MM.1S (cell line): Measurements from ENCODE around the gene RNF112.
A peak's percentile ranks its signal among the peaks of the same experiment; 100 is the strongest.

Experiments used
- DNase-seq: peaks from one replicate; pipeline ENCODE4 v3.0.0-alpha.2; 2015
- H2AFZ ChIP-seq: fragments of 300-600 bp; sonication (generic); 2 replicates; pipeline ENCODE4 v1.6.0; 2016; ENCODE audit warnings: antibody characterized with exemption, low read length
- H3F3A ChIP-seq: fragments of 300-600 bp; sonication (generic); 2 replicates; pipeline ENCODE4 v1.6.1; 2016; ENCODE audit warnings: mild to moderate bottlenecking, antibody characterized with exemption, low read length, moderate library complexity, mixed read lengths; ENCODE audit not compliant: insufficient read depth
- H3K27ac ChIP-seq: fragments of 300-600 bp; sonication (generic); 2 replicates; pipeline ENCODE4 v1.5.1; 2016; ENCODE audit warnings: mild to moderate bottlenecking, low read length
- H3K27me3 ChIP-seq: fragments of 300-600 bp; sonication (generic); replicated peaks from 2 replicates; pipeline ENCODE4 v1.6.0; 2016; ENCODE audit warnings: low read length; ENCODE audit not compliant: insufficient read depth
- H3K36me3 ChIP-seq: fragments of 300-600 bp; sonication (generic); replicated peaks from 2 replicates; pipeline ENCODE4 v1.6.1; 2016; ENCODE audit warnings: mild to moderate bottlenecking, low read length, mixed read lengths; ENCODE audit not compliant: insufficient read depth
- H3K4me1 ChIP-seq: fragments of 300-600 bp; sonication (generic); 2 replicates; pipeline ENCODE4 v1.6.1; 2016; ENCODE audit warnings: low read length, mixed read lengths
- H3K4me2 ChIP-seq: fragments of 300-600 bp; sonication (generic); 2 replicates; pipeline ENCODE4 v1.6.0; 2016; ENCODE audit warnings: low read depth, low read length
- H3K4me3 ChIP-seq: fragments of 300-600 bp; sonication (generic); 2 replicates; pipeline ENCODE4 v1.5.1; 2016; ENCODE audit warnings: low read length, mixed read lengths
- H3K79me2 ChIP-seq: fragments of 300-600 bp; sonication (generic); 2 replicates; pipeline ENCODE4 v1.6.1; 2016; ENCODE audit warnings: mixed run types, low read length, mixed read lengths
- H3K9ac ChIP-seq: fragments of 300-600 bp; sonication (generic); 2 replicates; pipeline ENCODE4 v1.6.1; 2016; ENCODE audit warnings: low read length, mixed read lengths
- H3K9me2 ChIP-seq: fragments of 300-600 bp; sonication (generic); replicated peaks from 2 replicates; pipeline ENCODE4 v1.6.1; 2016; ENCODE audit warnings: mild to moderate bottlenecking, low read length, mixed read lengths; ENCODE audit not compliant: insufficient read depth
- H3K9me3 ChIP-seq: fragments of 300-600 bp; sonication (generic); replicated peaks from 2 replicates; pipeline ENCODE4 v1.6.1; 2016; ENCODE audit warnings: mild to moderate bottlenecking, low read length, mixed read lengths; ENCODE audit not compliant: insufficient read depth
- H4K20me1 ChIP-seq: fragments of 300-600 bp; sonication (generic); 2 replicates; pipeline ENCODE4 v1.6.1; 2016; ENCODE audit warnings: mild to moderate bottlenecking, low read length, moderate library complexity, mixed read lengths; ENCODE audit not compliant: insufficient read depth
- EZH2 ChIP-seq: fragments of 300-600 bp; sonication (generic); optimal IDR thresholded peaks from 2 replicates; pipeline ENCODE3; 2017; ENCODE audit warnings: low read depth, mild to moderate bottlenecking, antibody characterized with exemption, low read length, mixed read lengths
- EZH2phosphoT487 ChIP-seq: fragments of 300-600 bp; sonication (generic); IDR thresholded peaks from 2 replicates; pipeline ENCODE4 v1.6.1; 2018; ENCODE audit warnings: antibody characterized with exemption, low read length
- TF ChIP-seq, protein P1 (sequence below): fragments of 300-600 bp; sonication (generic); IDR thresholded peaks from 2 replicates; pipeline ENCODE4 v1.5.1; 2016; ENCODE audit warnings: antibody characterized with exemption, low read length, mixed read lengths

The RNF112 gene

DNA sequence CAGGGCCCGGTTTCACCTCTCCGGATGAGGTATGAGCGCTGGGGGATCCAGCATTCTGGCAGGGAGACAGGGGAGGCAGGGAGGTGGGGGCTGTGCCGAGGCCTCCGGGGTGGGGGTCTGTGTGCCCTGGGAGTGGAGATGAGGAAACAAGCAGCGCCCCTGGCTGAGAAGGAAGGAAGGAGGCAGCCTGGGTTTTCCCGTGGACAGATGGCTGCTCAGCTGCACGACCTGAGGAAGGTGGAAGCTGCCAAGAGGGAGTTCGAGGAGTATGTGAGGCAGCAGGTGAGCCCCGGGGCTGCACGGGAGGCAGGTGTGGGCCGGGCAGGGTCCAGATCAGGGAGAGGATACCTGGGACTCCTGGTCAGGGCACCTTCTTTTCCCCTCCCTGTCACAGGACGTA, 4.3 kb downstream of the RNF112 start:
- TF ChIP-seq EZH2phosphoT487, result no peak
- TF ChIP-seq, protein P1, sequence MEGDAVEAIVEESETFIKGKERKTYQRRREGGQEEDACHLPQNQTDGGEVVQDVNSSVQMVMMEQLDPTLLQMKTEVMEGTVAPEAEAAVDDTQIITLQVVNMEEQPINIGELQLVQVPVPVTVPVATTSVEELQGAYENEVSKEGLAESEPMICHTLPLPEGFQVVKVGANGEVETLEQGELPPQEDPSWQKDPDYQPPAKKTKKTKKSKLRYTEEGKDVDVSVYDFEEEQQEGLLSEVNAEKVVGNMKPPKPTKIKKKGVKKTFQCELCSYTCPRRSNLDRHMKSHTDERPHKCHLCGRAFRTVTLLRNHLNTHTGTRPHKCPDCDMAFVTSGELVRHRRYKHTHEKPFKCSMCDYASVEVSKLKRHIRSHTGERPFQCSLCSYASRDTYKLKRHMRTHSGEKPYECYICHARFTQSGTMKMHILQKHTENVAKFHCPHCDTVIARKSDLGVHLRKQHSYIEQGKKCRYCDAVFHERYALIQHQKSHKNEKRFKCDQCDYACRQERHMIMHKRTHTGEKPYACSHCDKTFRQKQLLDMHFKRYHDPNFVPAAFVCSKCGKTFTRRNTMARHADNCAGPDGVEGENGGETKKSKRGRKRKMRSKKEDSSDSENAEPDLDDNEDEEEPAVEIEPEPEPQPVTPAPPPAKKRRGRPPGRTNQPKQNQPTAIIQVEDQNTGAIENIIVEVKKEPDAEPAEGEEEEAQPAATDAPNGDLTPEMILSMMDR, result no peak
- no peak for TF ChIP-seq EZH2
- no peaks in the 10 kb centered on the region for H4K20me1 ChIP-seq
- DNase-seq, result no peak
- no peaks in the 10 kb centered on the region for H3K9me2 ChIP-seq
- H3F3A ChIP-seq, result 0 out of 2 replicates have a peak, but pooled peaks cover 6% of the 10 kb centered on the region
- H3K79me2 ChIP-seq, result no peaks in the 10 kb centered on the region
- no peaks in the 10 kb centered on the region for H3K36me3 ChIP-seq
- H3K27ac ChIP-seq, result no peak overlapping the region
- H3K4me2 ChIP-seq, result no peak overlapping the region
- no peak overlapping the region for H2AFZ ChIP-seq
- no peak overlapping the region for H3K4me3 ChIP-seq
- H3K27me3 ChIP-seq, result no peaks in the 10 kb centered on the region
- H3K4me1 ChIP-seq, result peaks cover 21% of the 10 kb centered on the region
- H3K9me3 ChIP-seq, result no peaks in the 10 kb centered on the region
- H3K9ac ChIP-seq, result no peak overlapping the region

DNA sequence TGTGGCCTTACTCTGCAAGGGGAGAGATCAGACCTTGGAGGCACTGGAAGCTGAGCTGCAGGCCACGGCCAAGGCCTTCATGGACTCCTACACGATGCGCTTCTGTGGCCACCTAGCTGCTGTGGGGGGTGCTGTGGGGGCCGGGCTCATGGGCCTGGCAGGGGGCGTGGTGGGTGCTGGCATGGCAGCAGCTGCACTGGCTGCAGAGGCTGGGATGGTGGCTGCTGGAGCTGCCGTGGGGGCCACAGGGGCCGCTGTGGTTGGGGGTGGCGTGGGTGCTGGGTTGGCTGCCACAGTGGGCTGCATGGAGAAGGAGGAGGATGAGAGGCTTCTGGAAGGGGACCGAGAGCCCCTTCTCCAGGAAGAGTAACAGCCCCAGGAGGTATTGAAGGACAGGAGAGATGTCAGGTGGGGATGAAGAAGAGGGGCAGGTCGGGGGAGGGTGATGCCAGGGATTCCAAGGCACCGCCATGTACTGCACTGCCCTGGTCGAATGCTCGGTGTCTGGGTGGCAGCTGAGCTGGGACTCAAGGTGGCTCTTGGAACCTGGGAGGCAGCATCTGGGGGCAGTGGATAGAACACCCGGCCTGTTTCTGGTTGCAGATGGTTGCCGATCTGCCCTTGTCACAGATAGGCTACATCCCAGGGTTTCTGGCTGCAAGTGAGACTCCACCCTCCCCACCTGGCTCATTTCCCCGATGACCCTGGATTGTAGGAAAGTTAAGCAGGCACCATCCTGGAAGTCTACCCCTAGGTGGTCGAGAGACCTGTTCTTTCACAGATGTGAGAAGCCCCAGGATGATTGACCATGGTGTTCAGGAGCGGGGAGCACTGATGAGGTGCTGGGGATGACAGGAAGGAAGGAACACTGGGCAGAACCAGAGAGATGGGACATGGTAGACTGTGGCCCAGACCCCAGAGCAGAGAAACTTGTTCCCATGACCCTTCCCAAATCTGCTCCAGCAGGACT, 5.1 kb downstream of the RNF112 start:
- no peaks in the 10 kb centered on the region for H3K79me2 ChIP-seq
- H3K4me2 ChIP-seq, result no peak overlapping the region
- 0 out of 2 replicates have a peak, but pooled peaks cover 6% of the 10 kb centered on the region for H3F3A ChIP-seq
- DNase-seq, result no peak
- no peaks in the 10 kb centered on the region for H3K9me3 ChIP-seq
- TF ChIP-seq, protein P1, result no peak
- TF ChIP-seq EZH2phosphoT487, result no peak
- no peak for TF ChIP-seq EZH2
- no peak overlapping the region for H3K4me3 ChIP-seq
- H3K27me3 ChIP-seq, result no peaks in the 10 kb centered on the region
- no peaks in the 10 kb centered on the region for H3K36me3 ChIP-seq
- H3K9me2 ChIP-seq, result no peaks in the 10 kb centered on the region
- no peaks in the 10 kb centered on the region for H4K20me1 ChIP-seq
- peaks cover 21% of the 10 kb centered on the region for H3K4me1 ChIP-seq
- H3K27ac ChIP-seq, result no peak overlapping the region
- no peak overlapping the region for H2AFZ ChIP-seq
- no peak overlapping the region for H3K9ac ChIP-seq

DNA sequence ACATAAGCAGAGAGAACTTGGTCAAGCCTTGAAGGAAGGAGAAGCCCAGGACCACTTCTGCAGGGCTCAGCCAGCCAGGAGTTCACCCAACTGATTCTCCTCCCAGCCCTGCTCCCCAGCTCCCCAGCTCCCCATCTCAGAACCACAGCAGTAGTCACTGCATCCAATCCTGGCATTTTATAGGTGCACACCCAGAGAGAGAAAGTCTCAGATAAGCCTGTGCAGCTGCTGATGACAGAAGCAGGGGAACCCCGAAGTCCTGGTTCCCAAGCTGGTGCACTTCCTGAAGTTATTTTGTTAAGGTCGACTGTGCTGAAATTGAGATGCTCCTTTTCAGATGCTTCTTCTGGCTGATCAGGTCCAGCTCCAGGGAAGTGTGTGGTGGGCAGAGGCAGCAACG, 6.6 kb downstream of the RNF112 start:
- H3K4me2 ChIP-seq, result peak overlapping the region; percentile 59
- no peak overlapping the region for H3K4me3 ChIP-seq
- H3K27me3 ChIP-seq, result no peaks in the 10 kb centered on the region
- H3K9ac ChIP-seq, result no peak overlapping the region
- no peaks in the 10 kb centered on the region for H3K36me3 ChIP-seq
- no peaks in the 10 kb centered on the region for H4K20me1 ChIP-seq
- 0 out of 2 replicates have a peak overlapping the region, but pooled peaks have one; percentile 9 for H2AFZ ChIP-seq
- H3K79me2 ChIP-seq, result no peaks in the 10 kb centered on the region
- H3K9me3 ChIP-seq, result no peaks in the 10 kb centered on the region
- no peaks in the 10 kb centered on the region for H3K9me2 ChIP-seq
- 0 out of 2 replicates have a peak, but pooled peaks cover 6% of the 10 kb centered on the region for H3F3A ChIP-seq
- TF ChIP-seq, protein P1, result no peak
- no peak for TF ChIP-seq EZH2
- peaks cover 21% of the 10 kb centered on the region for H3K4me1 ChIP-seq
- DNase-seq, result peak; percentile 53
- H3K27ac ChIP-seq, result peak overlapping the region; percentile 27; the same call in 1 of the 2 replicates
